HG03520 (cell line): ENCODE data around the gene GLIPR1L1.
A peak's percentile ranks its signal among the peaks of the same experiment; 100 is the strongest.

Source experiments
- ATAC-seq: cut with Tn5 transposase; IDR thresholded peaks from one replicate; pipeline ENCODE4 v1.9.1; 2021; ENCODE audit warnings: mild to moderate bottlenecking, moderate library complexity; ENCODE audit not compliant: unreplicated experiment

Gene GLIPR1L1

DNA sequence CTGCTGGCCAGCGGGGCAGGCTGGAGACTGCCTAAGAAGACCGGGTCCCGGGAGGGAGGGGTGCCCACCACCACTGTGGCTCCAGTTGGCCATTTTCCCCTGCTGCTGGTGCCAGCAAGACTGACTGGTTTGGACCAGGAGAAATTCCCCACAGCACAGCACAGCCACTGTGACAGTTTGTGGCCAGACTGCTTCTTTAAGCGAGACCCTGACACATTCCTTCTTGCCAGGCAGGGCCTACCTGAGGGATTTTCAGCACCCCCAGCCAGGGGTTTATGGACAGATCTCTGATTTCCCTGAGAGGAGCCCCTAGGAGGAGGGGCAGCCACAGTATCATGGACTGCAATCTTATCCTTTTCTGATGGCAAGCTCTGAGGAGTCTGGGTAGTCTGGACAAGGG is 15.5 kb downstream of the GLIPR1L1 start:
- no peak for ATAC-seq

DNA sequence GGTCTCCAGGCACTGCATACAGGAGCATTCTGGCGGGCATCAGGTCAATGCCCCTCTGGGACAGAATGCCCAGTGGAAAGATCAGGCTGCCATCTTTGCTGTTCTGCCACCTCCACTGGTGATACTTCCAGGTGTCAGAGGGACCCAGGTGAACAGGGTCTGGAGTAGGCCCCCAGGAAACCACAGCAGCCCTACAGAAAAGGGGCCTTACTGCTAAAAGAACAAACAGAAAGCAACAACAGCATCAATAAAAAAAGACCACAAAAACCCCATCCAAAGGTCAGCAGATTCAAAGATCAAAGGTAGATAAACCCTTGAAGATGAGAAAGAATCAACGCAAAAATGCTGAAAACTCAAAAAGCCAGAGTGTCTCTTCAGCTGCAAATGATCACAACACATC is 15.9 kb downstream of the GLIPR1L1 start:
- ATAC-seq: no peak

DNA sequence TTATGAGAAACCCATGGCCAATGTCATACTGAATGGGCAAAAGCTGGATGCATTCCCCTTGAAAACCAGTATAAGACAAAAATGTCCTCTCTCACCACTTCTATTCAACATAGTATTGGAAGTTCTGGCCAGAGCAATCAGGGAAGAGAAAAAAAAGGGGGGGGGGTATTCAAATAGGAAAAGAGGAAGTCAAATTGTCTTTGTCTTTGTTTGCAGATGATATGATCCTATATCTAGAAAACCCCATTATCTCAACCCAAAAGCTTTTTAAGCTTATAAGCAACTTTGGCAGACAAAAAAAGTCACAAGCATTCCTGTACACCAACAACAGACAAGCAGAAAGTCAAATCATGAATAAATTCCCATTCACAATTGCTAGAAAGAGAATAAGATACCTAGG is 19.5 kb downstream of the GLIPR1L1 start:
- ATAC-seq: no peak

DNA sequence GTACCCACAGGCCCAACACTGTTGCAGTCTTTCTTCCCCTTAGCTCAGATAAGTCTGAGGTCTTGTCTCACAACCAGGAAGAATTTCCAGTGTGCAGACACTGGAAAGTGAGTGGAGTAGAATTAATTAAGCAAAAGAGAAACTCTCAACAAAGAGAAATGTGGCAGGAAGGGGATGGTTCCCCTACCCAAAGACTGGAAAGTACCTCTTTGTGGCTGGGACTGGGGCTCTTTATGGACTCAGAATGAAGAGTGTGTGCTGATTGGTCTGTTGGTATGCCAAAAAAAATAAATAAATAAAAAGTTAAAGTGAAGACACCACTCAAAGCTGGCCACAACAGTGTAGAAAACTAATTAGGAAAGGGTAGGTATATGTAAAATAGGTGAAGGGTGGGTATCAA is 26.4 kb downstream of the GLIPR1L1 start:
- no peak for ATAC-seq

DNA sequence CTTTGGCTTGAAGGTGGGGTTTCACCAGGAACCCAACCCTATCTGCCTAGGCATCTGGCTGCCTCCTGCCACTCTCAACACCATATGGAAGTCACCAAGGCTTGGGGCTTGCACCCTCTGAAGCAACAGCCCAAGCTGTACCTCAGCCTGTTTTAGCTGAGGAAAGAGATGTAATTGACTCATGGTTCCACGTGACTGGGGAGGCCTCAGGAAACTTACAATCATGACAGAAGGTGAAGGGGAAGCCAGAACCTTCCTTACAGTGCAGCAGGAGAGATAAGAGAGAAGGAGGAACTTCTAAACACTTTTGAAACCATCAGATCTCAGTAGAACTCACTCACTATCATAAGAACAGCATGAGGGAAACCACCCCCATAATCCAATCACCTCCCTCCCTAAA is 26.9 kb downstream of the GLIPR1L1 start:
- no peak for ATAC-seq

DNA sequence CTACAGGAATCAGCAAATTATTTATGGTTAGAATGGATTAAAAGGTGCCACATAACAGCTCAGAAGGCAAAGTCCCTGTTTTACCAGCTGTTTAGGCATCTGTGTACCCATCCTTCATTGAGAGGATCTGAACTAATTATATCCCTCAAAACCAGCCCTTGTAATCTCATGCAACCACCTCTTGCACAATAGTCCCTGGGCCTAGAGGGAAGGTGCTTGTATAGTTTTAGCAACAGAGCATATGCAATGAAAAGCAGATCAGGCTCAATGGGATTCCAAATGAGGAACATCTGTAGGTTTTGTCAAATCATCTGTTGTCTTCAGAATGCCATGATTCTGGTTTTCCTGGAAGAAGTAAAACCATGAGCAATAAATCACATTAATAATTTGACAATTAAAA is 30.4 kb downstream of the GLIPR1L1 start:
- ATAC-seq: no peak

DNA sequence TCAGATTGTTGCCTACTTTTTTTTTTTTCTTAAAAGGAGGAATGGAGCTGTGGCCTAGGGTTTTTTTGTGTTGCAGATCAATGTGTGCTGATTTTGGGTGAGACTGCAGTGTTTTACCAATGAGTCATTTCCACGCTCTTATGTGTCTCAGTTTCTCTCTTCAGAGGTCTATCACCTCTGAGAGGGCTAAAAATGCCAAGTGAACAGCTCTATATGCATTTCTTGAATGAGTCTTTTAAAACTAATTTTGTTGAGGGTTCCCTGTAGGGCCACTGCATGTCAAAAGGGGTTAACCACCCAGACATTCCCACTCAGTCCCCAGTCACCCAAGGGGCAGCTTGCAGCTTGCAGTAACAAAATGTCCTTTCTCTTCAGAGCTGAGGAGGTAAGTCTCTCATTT is 32.2 kb downstream of the GLIPR1L1 start:
- no peak for ATAC-seq

DNA sequence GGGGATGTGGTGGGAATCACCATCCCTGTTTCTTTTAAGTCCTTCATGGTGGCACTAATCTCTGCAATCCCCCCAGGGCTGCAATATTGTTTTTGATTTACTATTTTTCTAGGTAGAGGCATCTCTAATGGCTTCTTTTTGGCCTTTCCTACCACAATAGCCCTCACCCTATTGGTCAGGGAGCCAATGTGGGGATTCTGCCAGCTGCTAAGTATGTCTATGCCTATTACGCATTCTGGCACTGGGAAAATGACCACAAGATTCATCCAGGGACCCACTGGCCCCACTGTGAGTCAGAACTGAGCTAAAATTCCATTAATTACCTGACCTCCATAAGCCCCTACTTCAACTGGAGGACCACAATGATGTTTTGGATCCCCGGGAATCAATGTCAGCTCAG is 40.5 kb downstream of the GLIPR1L1 start:
- ATAC-seq: no peak

DNA sequence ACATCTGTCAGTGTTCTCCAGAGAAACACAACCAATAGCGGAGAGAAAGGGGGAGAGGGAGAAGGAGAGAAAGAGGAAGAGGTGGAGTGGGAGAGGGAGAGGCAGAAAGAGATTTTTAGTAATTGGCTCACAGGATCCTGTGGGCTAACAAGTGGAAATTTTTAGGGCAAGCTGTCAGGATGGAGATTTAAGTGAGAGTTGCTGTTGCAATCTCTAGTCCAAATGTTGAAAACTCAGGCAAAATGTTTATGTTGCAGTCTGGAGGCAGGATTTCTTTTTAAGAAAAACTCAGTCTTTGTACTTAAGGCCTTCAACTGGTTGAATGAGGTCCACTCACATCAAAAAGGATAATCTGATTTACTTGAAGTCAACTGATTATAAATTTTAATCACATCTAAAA is 43.9 kb downstream of the GLIPR1L1 start:
- ATAC-seq: no peak

DNA sequence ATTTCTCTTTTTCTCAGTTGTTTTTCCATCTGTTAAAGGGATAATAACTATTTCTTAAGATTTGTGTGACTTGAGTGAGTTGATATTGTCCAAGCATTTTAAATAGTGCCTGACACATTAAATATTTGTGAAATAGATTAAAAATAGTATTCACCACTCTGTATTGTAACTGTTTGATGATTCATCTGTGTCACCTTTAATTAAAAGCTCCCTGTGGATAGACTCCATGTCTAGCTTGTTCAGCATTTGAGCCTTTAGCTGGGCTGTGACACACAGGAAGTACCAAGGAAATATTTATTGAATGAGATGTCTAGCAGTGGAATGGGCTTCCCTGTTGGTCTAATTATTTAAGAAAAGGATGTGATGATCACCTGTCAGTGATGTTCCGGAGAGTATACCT is 54.6 kb downstream of the GLIPR1L1 start:
- ATAC-seq: no peak

DNA sequence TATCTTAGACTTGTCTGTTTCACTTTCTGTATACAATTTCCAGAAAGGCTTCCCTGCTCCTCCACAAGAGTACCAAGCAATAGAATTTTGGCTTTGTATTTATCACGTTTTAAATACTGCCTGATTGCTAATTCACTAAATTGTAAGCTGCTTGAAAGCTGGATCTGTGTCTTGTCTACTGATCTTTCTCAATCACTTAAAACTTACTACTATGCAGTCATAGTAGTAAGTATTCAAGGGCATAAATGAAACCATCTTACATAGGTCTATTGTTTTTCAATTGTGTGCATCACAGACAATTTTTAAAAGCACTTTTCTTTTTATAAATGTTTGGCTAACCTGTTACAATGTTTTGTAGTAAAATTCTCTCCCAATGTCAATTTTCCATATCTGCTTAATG is 55.2 kb downstream of the GLIPR1L1 start:
- no peak for ATAC-seq

DNA sequence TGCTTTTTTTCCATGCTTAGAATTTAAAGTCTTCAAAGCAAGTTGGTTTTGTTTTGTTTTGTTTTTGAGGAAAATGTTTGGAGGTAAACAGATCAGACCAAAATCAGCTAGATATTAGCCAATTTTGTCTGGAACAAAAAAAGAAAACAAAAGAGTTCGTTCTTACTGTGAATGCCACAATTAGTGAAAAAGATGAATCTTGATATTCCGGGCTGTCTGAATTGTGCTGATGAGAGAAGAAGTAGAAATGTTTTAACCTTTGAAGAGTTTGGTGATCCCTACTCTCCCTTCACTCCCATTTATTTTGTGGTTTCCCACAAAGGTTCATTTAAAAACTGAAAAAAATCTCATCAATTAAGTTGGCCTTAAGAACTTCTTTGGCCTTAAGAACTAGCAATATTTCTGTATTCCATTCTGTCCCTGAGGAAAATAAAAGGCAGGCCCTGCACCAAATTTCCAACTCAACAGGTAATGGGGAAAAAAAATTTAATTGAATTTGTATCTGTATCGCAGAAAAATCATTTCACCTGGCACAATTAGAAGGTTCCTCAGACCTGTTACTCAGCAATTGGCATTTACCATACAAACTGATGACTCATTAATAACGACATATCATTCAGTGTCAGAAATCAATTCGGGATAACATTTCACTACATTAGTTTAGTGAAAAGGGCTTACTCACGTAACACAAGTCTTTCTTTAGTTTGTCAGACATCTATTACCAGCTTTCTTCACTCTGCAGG is 55.9 kb downstream of the GLIPR1L1 start:
- peak; percentile 2 for ATAC-seq

DNA sequence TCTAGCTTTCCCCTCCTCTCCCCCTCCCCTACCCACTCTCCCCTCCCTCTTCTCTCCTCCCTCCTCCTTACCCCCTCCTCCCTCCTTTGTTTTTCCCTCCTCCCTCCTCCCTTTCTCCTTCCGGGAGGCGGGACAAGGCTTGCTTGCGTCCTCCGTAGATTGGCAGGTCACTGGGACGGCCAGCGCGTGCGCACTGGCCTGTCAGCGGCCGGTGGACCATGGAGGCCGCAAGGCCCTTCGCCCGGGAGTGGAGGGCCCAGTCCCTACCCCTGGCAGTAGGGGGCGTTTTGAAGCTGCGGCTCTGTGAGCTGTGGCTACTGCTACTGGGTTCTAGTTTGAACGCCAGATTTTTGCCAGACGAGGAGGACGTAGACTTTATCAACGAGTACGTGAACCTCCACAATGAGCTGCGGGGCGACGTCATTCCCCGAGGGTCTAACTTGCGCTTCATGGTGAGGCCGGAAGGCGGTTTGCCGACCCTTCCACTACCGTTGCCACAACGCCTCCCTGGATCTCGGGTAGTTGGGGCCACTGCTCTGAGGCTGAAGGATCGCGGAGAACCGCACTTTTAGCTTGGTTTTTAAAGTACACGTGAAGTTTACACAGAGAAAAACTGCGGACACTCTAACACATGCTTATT is 56.5 kb downstream of the GLIPR1L1 start, which contains the start of gene GLIPR1L2:
Gene GLIPR1L2, plus strand, starts transcription at position 191 of the 640 bp plus-strand sequence. Its CDS starts 28 bp downstream, at position 219.
- peak; percentile 99 for ATAC-seq

DNA sequence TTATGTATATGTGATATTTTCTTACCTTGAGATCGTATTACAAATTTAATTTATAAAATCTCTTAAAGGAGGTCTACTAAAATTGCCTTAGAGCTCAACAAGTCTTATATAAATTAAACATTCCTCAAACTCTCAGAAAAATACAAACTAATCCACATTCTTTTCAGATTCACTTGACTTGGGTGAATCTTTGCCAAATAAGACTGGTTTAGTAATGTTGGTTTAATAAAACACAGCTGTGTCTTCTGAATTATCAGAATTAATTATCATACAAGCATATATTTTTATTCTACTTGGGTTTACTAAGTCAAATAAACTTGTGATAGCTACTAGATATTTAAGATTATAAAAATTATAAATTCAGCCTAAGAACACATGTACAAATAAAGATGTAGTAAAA is 69.8 kb downstream of the GLIPR1L1 start:
- ATAC-seq: no peak

DNA sequence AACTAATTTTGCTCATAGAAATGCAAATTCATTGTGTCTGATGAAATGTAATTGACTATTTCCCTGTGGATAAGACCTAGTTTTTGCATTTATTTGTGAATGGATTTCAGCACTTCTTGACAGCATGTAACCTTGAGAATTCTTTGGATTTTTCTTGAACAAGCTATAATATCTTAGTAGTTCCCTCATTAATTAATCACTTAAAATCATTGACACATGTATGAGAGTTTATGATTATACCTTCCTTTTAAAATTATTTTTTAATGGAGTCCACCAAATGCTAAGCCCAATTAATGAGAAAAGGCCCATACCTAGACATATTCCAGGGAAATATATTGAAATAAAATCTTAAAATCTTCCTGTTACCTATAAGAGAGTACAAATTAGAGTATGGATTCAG is 73.2 kb downstream of the GLIPR1L1 start:
- no peak for ATAC-seq

DNA sequence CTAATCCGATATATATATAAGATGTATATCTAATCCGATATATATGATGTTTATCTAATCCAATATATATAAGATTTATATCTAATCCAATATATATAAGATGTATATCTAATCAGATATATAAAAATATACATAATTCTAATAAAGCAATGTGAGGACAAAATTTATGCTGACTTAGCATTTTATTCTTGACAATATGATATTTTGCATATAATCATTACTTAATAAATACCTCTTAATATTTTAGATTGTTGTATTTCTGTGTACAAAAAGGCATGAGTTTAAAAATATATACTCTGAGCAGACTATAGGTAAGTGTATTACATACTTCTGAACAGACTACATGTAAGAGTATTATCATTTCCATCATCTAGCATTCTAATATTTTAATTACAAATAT is 75.4 kb downstream of the GLIPR1L1 start:
- ATAC-seq: no peak

DNA sequence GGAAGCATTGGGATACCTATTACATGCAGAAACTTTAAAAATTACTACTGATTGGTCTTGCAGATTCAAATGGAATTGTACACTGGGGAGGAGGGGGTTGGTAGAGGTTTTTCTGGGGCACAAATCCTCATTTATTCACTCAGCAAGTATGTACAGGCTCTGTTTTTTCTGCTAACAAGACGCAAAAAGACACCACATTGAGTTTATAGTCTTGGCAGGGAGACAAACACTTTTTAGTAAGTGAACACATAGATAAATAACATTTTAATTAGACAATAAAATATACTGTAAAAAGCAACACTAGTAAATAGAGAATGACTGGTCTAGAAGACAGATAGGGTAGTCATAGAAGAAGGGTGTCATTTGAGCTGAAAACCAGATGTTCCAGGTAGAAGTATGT is 80.2 kb downstream of the GLIPR1L1 start:
- ATAC-seq: no peak

DNA sequence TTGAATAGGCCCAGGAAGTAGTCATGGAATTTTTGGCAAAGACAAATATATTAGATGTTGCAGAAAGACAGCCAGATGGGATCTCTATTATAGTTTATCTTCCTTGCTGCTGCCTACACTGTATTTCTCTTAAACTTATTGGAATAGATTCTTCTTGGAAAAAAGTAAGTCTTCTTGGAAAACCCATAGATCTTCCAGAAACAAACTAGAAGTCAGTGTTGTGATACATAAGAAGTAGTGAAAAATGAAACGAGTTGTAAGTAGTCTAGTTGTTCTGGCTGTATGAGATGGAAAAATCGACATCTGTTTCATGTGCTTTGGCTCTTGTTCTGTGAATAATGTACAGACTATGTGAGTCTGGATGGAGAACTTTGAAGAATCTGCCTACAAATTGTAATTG is 85.4 kb downstream of the GLIPR1L1 start:
- no peak for ATAC-seq
